ENCODE measurements around the gene EEF1G.
"Not testable (repeated sequence)": the region's sequence is repeated elsewhere in the genome, so short reads cannot be mapped to it uniquely, and the experiment has no call there.

EEF1G gene

GRCh38 chr11:62572431-62572830 lies 1.3 kb downstream of the EEF1G start:
- Histone ChIP-seq H3K27me3 (replicated peaks; ENCODE audit: control insufficient read depth, insufficient read depth, low read length) (no peaks in the 10 kb centered on the region), H3K36me3 (ENCODE audit: control insufficient read depth, insufficient read depth, low read length) (peaks cover 24% of the 10 kb centered on the region), H3K4me3 (replicated peaks; ENCODE audit: low read depth, low read length) (peak overlapping the region; percentile 85)
- DNase-seq (ENCODE audit: extremely low read depth, insufficient read length), result no peak
- TF ChIP-seq CTCF (IDR thresholded peaks at IDR 0.05; ENCODE audit: insufficient read depth, low read length, poor library complexity, severe bottlenecking), result no peak

- H3K27me3 ChIP-seq (replicated peaks; ENCODE audit: control insufficient read depth, insufficient read depth, low read length); DNase-seq (ENCODE audit: extremely low read depth, insufficient read length): not testable (repeated sequence)
- Histone ChIP-seq H3K4me3 (replicated peaks; ENCODE audit: low read depth, low read length) (peak overlapping the region; percentile 85; the same call in 1 of the 2 replicates), H3K36me3 (ENCODE audit: control insufficient read depth, insufficient read depth, low read length) (peaks cover 24% of the 10 kb centered on the region)
Measured at GRCh38 chr11:62571493-62571892, 2.2 kb downstream of the EEF1G start.

GRCh38 chr11:62570903-62571302 lies 2.8 kb downstream of the EEF1G start:
- not testable (repeated sequence) for H3K4me3 ChIP-seq (replicated peaks; ENCODE audit: low read depth, low read length)
- peaks cover 28% of the 10 kb centered on the region for H3K36me3 ChIP-seq (ENCODE audit: control insufficient read depth, insufficient read depth, low read length)

DNA sequence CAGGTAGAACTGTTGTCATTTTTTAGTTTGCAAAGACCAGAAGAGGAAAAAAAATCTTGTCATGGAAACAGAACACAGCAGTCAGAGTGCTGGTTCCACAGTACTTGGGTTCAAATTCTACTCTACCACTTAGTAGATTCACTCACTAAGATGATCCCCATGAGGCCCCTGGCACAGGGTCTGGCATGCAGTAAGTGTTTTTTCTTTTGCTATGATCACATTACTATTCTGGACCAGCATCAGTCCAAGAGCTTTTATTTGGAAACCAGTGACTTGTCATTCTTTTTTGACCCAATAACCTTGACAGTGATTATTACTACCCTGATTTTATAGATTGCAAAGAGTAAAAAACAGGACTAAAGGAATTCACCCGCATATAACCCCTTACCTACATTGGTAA lies 4.1 kb downstream of the EEF1G start:
- Histone ChIP-seq H3K27me3 (replicated peaks; ENCODE audit: control insufficient read depth, insufficient read depth, low read length) (no peaks in the 10 kb centered on the region), H3K4me3 (replicated peaks; ENCODE audit: low read depth, low read length) (no peak overlapping the region), H3K36me3 (ENCODE audit: control insufficient read depth, insufficient read depth, low read length) (peaks cover 31% of the 10 kb centered on the region)
- no peak for TF ChIP-seq CTCF (IDR thresholded peaks at IDR 0.05; ENCODE audit: insufficient read depth, low read length, poor library complexity, severe bottlenecking)
- DNase-seq (ENCODE audit: extremely low read depth, insufficient read length), result no peak

More at GRCh38 chr11:62570903-62571302, 2.8 kb downstream of the EEF1G start:
- DNase-seq (ENCODE audit: extremely low read depth, insufficient read length); H3K27me3 ChIP-seq (replicated peaks; ENCODE audit: control insufficient read depth, insufficient read depth, low read length): not testable (repeated sequence)

- no peak for DNase-seq (ENCODE audit: extremely low read depth, insufficient read length)
- peaks cover 34% of the 10 kb centered on the region for H3K36me3 ChIP-seq (ENCODE audit: control insufficient read depth, insufficient read depth, low read length)
- no peak for TF ChIP-seq CTCF (IDR thresholded peaks at IDR 0.05; ENCODE audit: insufficient read depth, low read length, poor library complexity, severe bottlenecking)
- no peak overlapping the region for H3K4me3 ChIP-seq (replicated peaks; ENCODE audit: low read depth, low read length)
- H3K27me3 ChIP-seq (replicated peaks; ENCODE audit: control insufficient read depth, insufficient read depth, low read length), result no peaks in the 10 kb centered on the region
Measured at GRCh38 chr11:62567018-62567633, 6.6 kb downstream of the EEF1G start.

DNA sequence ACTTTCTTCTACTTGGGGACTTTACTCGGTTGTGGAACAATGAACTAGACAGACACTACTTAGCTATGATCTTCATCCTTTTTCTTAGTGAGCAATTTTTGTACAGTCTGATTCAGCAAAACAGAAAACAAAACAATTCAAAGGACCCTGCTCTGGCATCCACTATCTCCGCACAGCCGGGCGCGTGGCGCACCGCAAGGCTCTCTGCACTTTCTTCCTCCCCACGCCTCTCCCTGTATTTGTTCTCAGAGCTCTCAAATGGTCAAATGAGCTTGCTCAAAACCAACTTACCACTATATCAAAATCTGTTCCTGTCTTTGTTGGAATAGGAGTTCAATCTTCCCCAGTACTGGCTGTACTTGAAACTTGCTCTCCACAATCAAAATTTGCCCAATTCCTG lies 7.4 kb downstream of the EEF1G start:
- DNase-seq (ENCODE audit: extremely low read depth, insufficient read length), result no peak
- Histone ChIP-seq H3K36me3 (ENCODE audit: control insufficient read depth, insufficient read depth, low read length) (peaks cover 28% of the 10 kb centered on the region), H3K4me3 (replicated peaks; ENCODE audit: low read depth, low read length) (no peak overlapping the region), H3K27me3 (replicated peaks; ENCODE audit: control insufficient read depth, insufficient read depth, low read length) (no peaks in the 10 kb centered on the region)
- TF ChIP-seq CTCF (IDR thresholded peaks at IDR 0.05; ENCODE audit: insufficient read depth, low read length, poor library complexity, severe bottlenecking), result no peak

Data from GM06990 (cell line).